Subcutaneous abdominal adipose tissue (tissue), 5 donors: Measurements from ENCODE around the gene ASIC1.

Source experiments
- H3K27ac ChIP-seq: one replicate; pipeline ENCODE4 v1.7.0; 2013; ENCODE audit warnings: low read depth, mild to moderate bottlenecking, inconsistent platforms, low read length, moderate library complexity
- H3K27me3 ChIP-seq, 5 donors: one replicate each; pipeline ENCODE4 v1.7.0; 2013; ENCODE audit warnings: low read length in 5 of 5, inconsistent platforms in 1 of 5; ENCODE audit not compliant: control insufficient read depth in 5 of 5, insufficient read depth in 4 of 5
- H3K36me3 ChIP-seq, 5 donors: one replicate each; pipeline ENCODE4 v1.7.0; 2013; ENCODE audit warnings: low read length in 5 of 5; ENCODE audit not compliant: control insufficient read depth in 5 of 5, insufficient read depth in 5 of 5
- H3K4me1 ChIP-seq, 5 donors: one replicate each; pipeline ENCODE4 v1.7.0; 2013; ENCODE audit warnings: low read length in 5 of 5, mild to moderate bottlenecking in 3 of 5, moderate library complexity in 1 of 5; ENCODE audit not compliant: control insufficient read depth in 5 of 5, insufficient read depth in 5 of 5
- H3K4me3 ChIP-seq, 5 donors: one replicate each; pipeline ENCODE4 v1.7.0; 2013; ENCODE audit warnings: low read length in 5 of 5, low read depth in 1 of 5
- H3K9ac ChIP-seq, 5 donors: one replicate each; pipeline ENCODE4 v1.7.0; 2013; ENCODE audit warnings: low read length in 5 of 5, mild to moderate bottlenecking in 4 of 5, moderate library complexity in 3 of 5
- H3K9me3 ChIP-seq, 5 donors: one replicate each; pipeline ENCODE4 v1.7.0; 2013; ENCODE audit warnings: low read length in 5 of 5; ENCODE audit not compliant: control insufficient read depth in 5 of 5
- donor health status: healthy.
- donor health status: healthy.
- donor health status: healthy.
- donor health status: healthy.
- donor health status: healthy.

Gene ASIC1

GRCh38 chr12:50121641-50122040 is 64.2 kb downstream of the ASIC1 start:
- peaks cover 7 to 46% (median 36%) of the 10 kb centered on the region in 5 donors for H3K36me3 ChIP-seq
- no peaks in the 10 kb centered on the region for H3K9me3 ChIP-seq
- no peak overlapping the region for H3K4me3 ChIP-seq
- no peak overlapping the region for H3K9ac ChIP-seq
- H3K27me3 ChIP-seq: no peaks in the 10 kb centered on the region
- peaks cover 0 to 15% (median 7%) of the 10 kb centered on the region in 5 donors for H3K4me1 ChIP-seq
- no peak overlapping the region for H3K27ac ChIP-seq

GRCh38 chr12:50123203-50123602 is 65.8 kb downstream of the ASIC1 start:
- Histone ChIP-seq H3K4me3 (no peak overlapping the region), H3K9ac (no peak overlapping the region), H3K36me3 (peaks cover 7 to 56% (median 44%) of the 10 kb centered on the region in 5 donors), H3K27me3 (no peaks in the 10 kb centered on the region), H3K4me1 (peaks cover 0 to 8% (median 7%) of the 10 kb centered on the region in 5 donors), H3K9me3 (no peaks in the 10 kb centered on the region), H3K27ac (no peak overlapping the region)

GRCh38 chr12:50127546-50127945 is 70.2 kb downstream of the ASIC1 start:
- Histone ChIP-seq H3K9me3 (no peaks in the 10 kb centered on the region), H3K36me3 (peaks cover 5 to 43% (median 33%) of the 10 kb centered on the region in 5 donors), H3K27ac (no peak overlapping the region), H3K9ac (no peak overlapping the region), H3K4me3 (no peak overlapping the region), H3K4me1 (peaks cover 0 to 8% (median 7%) of the 10 kb centered on the region in 5 donors), H3K27me3 (no peaks in the 10 kb centered on the region)

- Histone ChIP-seq H3K27ac (no peak overlapping the region), H3K4me3 (no peak overlapping the region), H3K9ac (no peak overlapping the region), H3K36me3 (peaks cover 5 to 51% (median 45%) of the 10 kb centered on the region in 5 donors), H3K9me3 (no peaks in the 10 kb centered on the region), H3K27me3 (no peaks in the 10 kb centered on the region), H3K4me1 (peaks cover 0 to 11% (median 7%) of the 10 kb centered on the region in 5 donors)
These were observed 71.9 kb downstream of the ASIC1 start for GRCh38 chr12:50129290-50129689.

- Histone ChIP-seq H3K4me1 (peaks cover 0 to 9% (median 0%) of the 10 kb centered on the region in 5 donors), H3K4me3 (no peak overlapping the region), H3K36me3 (peaks cover 10 to 69% (median 48%) of the 10 kb centered on the region in 5 donors), H3K9ac (no peak overlapping the region), H3K27me3 (no peaks in the 10 kb centered on the region), H3K27ac (no peak overlapping the region), H3K9me3 (no peaks in the 10 kb centered on the region)
These were observed 75.2 kb downstream of the ASIC1 start for GRCh38 chr12:50132505-50133135.
